ENCODE data around the gene SIX6.

SIX6 gene

GRCh38 chr14:60509438-60510253, 700 bp downstream of the SIX6 start:
- peak; percentile 44 for ATAC-seq
- TF ChIP-seq BACH2 (CRISPR knock-in tag; IDR thresholded peaks at IDR 0.05; ENCODE audit: borderline replicate concordance) (no peak), TOX (CRISPR knock-in tag; IDR thresholded peaks at IDR 0.05; ENCODE audit: borderline replicate concordance) (no peak), TCF4 (CRISPR knock-in tag; IDR thresholded peaks at IDR 0.05; ENCODE audit: borderline replicate concordance) (no peak), GLIS3 (CRISPR knock-in tag; IDR thresholded peaks at IDR 0.05) (no peak), ZFP30 (CRISPR knock-in tag; IDR thresholded peaks at IDR 0.05) (no peak), POU6F1 (CRISPR knock-in tag; IDR thresholded peaks at IDR 0.05; ENCODE audit: borderline replicate concordance, low read depth) (no peak), PPARA (CRISPR knock-in tag; IDR thresholded peaks at IDR 0.05; ENCODE audit: borderline replicate concordance) (no peak), SNAI2 (CRISPR knock-in tag; IDR thresholded peaks at IDR 0.05) (no peak), ARNTL (CRISPR knock-in tag; IDR thresholded peaks at IDR 0.05; ENCODE audit: borderline replicate concordance, low read depth) (no peak)
- TF ChIP-seq, protein P1, sequence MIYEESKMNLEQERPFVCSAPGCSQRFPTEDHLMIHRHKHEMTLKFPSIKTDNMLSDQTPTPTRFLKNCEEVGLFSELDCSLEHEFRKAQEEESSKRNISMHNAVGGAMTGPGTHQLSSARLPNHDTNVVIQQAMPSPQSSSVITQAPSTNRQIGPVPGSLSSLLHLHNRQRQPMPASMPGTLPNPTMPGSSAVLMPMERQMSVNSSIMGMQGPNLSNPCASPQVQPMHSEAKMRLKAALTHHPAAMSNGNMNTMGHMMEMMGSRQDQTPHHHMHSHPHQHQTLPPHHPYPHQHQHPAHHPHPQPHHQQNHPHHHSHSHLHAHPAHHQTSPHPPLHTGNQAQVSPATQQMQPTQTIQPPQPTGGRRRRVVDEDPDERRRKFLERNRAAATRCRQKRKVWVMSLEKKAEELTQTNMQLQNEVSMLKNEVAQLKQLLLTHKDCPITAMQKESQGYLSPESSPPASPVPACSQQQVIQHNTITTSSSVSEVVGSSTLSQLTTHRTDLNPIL (CRISPR knock-in tag; IDR thresholded peaks at IDR 0.05; ENCODE audit: low read depth) = no peak

DNA sequence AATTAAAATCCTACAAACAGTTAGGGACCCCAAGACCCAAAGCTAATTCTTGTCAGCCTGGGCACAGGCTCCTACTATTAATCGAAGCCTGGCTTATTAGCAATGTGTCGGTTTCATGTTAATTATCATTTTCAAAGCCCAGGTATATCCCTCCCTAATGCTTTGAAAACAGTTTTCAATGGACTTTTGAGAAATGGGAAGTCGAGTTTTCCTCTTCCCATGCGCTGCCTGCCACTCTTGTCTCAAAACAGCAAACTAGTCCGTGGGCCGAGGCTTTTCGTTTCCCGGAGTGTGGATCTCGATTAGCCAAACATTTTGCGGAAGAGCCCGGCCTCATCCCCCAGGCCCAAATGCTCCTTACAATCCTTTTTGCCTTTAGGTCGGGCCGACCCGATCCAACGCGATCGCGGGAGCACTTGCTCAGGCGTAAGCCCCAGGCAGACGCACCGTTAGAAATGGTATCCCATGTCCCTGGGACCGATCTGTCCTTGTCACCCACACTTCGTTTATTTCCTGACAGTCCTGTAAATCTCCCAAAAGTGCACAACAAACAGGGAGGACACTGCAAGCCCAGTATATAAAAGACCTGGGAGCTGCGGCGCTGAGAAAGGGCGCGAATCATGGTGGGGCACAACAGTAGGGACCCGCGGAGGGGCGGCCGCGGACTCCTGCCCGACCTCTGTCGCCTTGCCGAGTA, 1.5 kb downstream of the SIX6 start:
- TF ChIP-seq RARB (CRISPR knock-in tag; IDR thresholded peaks at IDR 0.05) (no peak), POU6F1 (CRISPR knock-in tag; IDR thresholded peaks at IDR 0.05; ENCODE audit: borderline replicate concordance, low read depth) (no peak), GLIS3 (CRISPR knock-in tag; IDR thresholded peaks at IDR 0.05) (no peak), ESRRG (CRISPR knock-in tag; IDR thresholded peaks at IDR 0.05) (no peak), BACH2 (CRISPR knock-in tag; IDR thresholded peaks at IDR 0.05; ENCODE audit: borderline replicate concordance) (no peak)
- no peak for ATAC-seq

DNA sequence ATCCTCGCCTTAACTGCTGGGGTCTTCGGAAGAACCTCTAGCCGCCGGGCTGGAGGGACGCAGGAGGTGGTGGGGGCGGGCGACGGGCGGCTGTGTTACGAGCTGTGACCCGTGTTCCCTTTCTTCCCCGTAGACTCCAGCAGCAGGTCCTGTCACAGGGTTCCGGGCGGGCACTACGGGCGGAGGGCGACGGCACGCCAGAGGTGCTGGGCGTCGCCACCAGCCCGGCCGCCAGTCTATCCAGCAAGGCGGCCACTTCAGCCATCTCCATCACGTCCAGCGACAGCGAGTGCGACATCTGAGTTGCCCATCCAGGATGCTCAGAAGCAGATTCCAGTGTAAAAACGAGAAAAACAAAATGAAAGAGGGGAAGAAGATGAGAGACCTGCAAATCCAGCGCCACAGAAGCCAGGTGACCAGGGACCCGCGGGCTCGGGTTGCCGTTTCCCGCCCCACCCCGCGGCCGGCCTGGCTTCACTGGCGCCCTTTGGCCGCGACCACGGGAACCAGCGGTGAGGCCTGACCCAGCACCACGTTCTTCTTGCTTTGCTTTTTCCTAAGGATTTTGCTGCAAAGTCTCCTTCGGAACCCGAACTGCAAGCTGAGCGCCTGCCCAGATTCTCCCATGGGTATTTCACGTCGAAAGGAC, 2.1 kb downstream of the SIX6 start:
- TF ChIP-seq ESRRG (CRISPR knock-in tag; IDR thresholded peaks at IDR 0.05) (no peak), SNAI2 (CRISPR knock-in tag; IDR thresholded peaks at IDR 0.05) (no peak), TOX (CRISPR knock-in tag; IDR thresholded peaks at IDR 0.05; ENCODE audit: borderline replicate concordance) (no peak), PPARA (CRISPR knock-in tag; IDR thresholded peaks at IDR 0.05; ENCODE audit: borderline replicate concordance) (no peak), ZFP3 (CRISPR knock-in tag; IDR thresholded peaks at IDR 0.05) (no peak), ISL1 (CRISPR knock-in tag; IDR thresholded peaks at IDR 0.05) (no peak), ZFP30 (CRISPR knock-in tag; IDR thresholded peaks at IDR 0.05) (no peak), ARNTL (CRISPR knock-in tag; IDR thresholded peaks at IDR 0.05; ENCODE audit: borderline replicate concordance, low read depth) (no peak), CSDC2 (CRISPR knock-in tag; IDR thresholded peaks at IDR 0.05) (no peak), TCF4 (CRISPR knock-in tag; IDR thresholded peaks at IDR 0.05; ENCODE audit: borderline replicate concordance) (no peak), GLIS3 (CRISPR knock-in tag; IDR thresholded peaks at IDR 0.05) (no peak)
- no peak for ATAC-seq

- ATAC-seq = no peak
- TF ChIP-seq, protein P2, sequence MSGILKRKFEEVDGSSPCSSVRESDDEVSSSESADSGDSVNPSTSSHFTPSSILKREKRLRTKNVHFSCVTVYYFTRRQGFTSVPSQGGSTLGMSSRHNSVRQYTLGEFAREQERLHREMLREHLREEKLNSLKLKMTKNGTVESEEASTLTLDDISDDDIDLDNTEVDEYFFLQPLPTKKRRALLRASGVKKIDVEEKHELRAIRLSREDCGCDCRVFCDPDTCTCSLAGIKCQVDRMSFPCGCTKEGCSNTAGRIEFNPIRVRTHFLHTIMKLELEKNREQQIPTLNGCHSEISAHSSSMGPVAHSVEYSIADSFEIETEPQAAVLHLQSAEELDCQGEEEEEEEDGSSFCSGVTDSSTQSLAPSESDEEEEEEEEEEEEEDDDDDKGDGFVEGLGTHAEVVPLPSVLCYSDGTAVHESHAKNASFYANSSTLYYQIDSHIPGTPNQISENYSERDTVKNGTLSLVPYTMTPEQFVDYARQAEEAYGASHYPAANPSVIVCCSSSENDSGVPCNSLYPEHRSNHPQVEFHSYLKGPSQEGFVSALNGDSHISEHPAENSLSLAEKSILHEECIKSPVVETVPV (CRISPR knock-in tag; IDR thresholded peaks at IDR 0.05) = no peak
- TF ChIP-seq ZFP3 (CRISPR knock-in tag; IDR thresholded peaks at IDR 0.05) = no peak
- TF ChIP-seq BACH2 (CRISPR knock-in tag; IDR thresholded peaks at IDR 0.05; ENCODE audit: borderline replicate concordance) = no peak
- no peak for TF ChIP-seq OSR1 (CRISPR knock-in tag; IDR thresholded peaks at IDR 0.05)
- no peak for TF ChIP-seq ZFP30 (CRISPR knock-in tag; IDR thresholded peaks at IDR 0.05)
- no peak for TF ChIP-seq TOX (CRISPR knock-in tag; IDR thresholded peaks at IDR 0.05; ENCODE audit: borderline replicate concordance)
- TF ChIP-seq, protein P1 (CRISPR knock-in tag; IDR thresholded peaks at IDR 0.05; ENCODE audit: low read depth) = no peak
- no peak for TF ChIP-seq TCF4 (CRISPR knock-in tag; IDR thresholded peaks at IDR 0.05; ENCODE audit: borderline replicate concordance)
- no peak for TF ChIP-seq POU6F1 (CRISPR knock-in tag; IDR thresholded peaks at IDR 0.05; ENCODE audit: borderline replicate concordance, low read depth)
- TF ChIP-seq, protein P3, sequence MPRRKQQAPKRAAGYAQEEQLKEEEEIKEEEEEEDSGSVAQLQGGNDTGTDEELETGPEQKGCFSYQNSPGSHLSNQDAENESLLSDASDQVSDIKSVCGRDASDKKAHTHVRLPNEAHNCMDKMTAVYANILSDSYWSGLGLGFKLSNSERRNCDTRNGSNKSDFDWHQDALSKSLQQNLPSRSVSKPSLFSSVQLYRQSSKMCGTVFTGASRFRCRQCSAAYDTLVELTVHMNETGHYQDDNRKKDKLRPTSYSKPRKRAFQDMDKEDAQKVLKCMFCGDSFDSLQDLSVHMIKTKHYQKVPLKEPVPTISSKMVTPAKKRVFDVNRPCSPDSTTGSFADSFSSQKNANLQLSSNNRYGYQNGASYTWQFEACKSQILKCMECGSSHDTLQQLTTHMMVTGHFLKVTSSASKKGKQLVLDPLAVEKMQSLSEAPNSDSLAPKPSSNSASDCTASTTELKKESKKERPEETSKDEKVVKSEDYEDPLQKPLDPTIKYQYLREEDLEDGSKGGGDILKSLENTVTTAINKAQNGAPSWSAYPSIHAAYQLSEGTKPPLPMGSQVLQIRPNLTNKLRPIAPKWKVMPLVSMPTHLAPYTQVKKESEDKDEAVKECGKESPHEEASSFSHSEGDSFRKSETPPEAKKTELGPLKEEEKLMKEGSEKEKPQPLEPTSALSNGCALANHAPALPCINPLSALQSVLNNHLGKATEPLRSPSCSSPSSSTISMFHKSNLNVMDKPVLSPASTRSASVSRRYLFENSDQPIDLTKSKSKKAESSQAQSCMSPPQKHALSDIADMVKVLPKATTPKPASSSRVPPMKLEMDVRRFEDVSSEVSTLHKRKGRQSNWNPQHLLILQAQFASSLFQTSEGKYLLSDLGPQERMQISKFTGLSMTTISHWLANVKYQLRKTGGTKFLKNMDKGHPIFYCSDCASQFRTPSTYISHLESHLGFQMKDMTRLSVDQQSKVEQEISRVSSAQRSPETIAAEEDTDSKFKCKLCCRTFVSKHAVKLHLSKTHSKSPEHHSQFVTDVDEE (CRISPR knock-in tag; IDR thresholded peaks at IDR 0.05) = no peak
- TF ChIP-seq ZNF565 (CRISPR knock-in tag; conservative IDR thresholded peaks at IDR 0.05; ENCODE audit: low read depth) = no peak
These were observed 3.2 kb downstream of the SIX6 start for GRCh38 chr14:60512126-60512525.

All from SK-N-SH treated with all-trans-retinoic acid at 6 μM for 48 hours (cell line).